ENCODE results near the gene MACC1. TPM values are rescaled to one million over a fixed set of nuclear protein-coding genes. Genes with fewer than 3 reads are reported as not detected.

The MACC1 gene
- total and polyA plus RNA-seq, 9 of the 15 experiments (the other 6 are each of a cell fraction or from before 2014, with no cell fraction given), result 5.9 to 30.2 (median 10.4) TPM

DNA sequence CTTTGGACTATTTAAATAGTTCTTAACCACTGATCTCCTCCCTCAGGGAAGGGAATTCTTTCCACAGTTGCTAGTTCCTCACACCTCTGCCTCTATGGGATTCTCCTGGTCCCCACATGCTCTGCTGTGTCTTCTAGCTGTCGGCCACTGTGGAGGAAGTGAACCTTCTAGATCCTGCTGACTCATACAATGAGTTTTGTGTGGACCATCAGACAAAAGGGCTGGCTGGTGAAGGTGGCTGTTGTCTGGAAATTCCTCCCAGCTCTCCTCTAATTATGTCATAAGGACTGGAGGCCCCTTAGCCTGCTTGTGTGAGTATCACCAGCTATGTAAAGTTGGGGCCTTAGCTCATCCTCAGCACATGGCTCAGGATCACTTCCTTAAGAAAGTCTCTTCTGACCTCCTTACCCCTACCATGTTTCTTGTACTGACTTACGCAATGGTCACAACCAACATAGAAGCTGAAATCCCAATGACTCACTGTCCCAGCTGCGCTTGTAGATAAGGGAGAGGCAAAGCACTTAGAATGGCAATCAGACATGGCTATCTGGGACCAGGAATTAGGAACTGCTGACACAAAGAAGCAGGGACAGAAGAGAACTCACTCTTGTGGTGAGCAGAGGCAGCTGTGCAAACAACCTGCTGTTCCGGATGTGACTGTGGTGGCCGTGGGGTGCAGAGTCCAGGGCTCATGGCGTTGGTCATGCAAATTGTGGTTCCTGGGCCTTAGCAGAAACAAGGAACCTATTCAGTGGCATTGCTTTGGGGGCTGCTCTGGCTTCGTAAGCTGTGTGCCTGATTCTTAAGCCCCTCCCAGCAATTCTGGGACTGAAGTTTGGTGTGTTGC lies 2.5 kb upstream of the MACC1 start (continued):
- no peak for TF ChIP-seq POLR2AphosphoS2 (IDR thresholded peaks at IDR 0.05; ENCODE audit: low read length)
- TF ChIP-seq HIVEP1 (CRISPR knock-in tag; IDR thresholded peaks at IDR 0.05), result peak; percentile 90
- TF ChIP-seq RBM17 (IDR thresholded peaks at IDR 0.05; ENCODE audit: borderline replicate concordance, low read depth, low read length), result no peak
- 0 out of 2 replicates have a peak, but pooled peaks have one; percentile 59 for TF ChIP-seq ZSCAN29 (IDR thresholded peaks at IDR 0.05)
- peak; percentile 100 for TF ChIP-seq FOXA1 (IDR thresholded peaks at IDR 0.05; ENCODE audit: borderline replicate concordance)
- TF ChIP-seq, protein P1, sequence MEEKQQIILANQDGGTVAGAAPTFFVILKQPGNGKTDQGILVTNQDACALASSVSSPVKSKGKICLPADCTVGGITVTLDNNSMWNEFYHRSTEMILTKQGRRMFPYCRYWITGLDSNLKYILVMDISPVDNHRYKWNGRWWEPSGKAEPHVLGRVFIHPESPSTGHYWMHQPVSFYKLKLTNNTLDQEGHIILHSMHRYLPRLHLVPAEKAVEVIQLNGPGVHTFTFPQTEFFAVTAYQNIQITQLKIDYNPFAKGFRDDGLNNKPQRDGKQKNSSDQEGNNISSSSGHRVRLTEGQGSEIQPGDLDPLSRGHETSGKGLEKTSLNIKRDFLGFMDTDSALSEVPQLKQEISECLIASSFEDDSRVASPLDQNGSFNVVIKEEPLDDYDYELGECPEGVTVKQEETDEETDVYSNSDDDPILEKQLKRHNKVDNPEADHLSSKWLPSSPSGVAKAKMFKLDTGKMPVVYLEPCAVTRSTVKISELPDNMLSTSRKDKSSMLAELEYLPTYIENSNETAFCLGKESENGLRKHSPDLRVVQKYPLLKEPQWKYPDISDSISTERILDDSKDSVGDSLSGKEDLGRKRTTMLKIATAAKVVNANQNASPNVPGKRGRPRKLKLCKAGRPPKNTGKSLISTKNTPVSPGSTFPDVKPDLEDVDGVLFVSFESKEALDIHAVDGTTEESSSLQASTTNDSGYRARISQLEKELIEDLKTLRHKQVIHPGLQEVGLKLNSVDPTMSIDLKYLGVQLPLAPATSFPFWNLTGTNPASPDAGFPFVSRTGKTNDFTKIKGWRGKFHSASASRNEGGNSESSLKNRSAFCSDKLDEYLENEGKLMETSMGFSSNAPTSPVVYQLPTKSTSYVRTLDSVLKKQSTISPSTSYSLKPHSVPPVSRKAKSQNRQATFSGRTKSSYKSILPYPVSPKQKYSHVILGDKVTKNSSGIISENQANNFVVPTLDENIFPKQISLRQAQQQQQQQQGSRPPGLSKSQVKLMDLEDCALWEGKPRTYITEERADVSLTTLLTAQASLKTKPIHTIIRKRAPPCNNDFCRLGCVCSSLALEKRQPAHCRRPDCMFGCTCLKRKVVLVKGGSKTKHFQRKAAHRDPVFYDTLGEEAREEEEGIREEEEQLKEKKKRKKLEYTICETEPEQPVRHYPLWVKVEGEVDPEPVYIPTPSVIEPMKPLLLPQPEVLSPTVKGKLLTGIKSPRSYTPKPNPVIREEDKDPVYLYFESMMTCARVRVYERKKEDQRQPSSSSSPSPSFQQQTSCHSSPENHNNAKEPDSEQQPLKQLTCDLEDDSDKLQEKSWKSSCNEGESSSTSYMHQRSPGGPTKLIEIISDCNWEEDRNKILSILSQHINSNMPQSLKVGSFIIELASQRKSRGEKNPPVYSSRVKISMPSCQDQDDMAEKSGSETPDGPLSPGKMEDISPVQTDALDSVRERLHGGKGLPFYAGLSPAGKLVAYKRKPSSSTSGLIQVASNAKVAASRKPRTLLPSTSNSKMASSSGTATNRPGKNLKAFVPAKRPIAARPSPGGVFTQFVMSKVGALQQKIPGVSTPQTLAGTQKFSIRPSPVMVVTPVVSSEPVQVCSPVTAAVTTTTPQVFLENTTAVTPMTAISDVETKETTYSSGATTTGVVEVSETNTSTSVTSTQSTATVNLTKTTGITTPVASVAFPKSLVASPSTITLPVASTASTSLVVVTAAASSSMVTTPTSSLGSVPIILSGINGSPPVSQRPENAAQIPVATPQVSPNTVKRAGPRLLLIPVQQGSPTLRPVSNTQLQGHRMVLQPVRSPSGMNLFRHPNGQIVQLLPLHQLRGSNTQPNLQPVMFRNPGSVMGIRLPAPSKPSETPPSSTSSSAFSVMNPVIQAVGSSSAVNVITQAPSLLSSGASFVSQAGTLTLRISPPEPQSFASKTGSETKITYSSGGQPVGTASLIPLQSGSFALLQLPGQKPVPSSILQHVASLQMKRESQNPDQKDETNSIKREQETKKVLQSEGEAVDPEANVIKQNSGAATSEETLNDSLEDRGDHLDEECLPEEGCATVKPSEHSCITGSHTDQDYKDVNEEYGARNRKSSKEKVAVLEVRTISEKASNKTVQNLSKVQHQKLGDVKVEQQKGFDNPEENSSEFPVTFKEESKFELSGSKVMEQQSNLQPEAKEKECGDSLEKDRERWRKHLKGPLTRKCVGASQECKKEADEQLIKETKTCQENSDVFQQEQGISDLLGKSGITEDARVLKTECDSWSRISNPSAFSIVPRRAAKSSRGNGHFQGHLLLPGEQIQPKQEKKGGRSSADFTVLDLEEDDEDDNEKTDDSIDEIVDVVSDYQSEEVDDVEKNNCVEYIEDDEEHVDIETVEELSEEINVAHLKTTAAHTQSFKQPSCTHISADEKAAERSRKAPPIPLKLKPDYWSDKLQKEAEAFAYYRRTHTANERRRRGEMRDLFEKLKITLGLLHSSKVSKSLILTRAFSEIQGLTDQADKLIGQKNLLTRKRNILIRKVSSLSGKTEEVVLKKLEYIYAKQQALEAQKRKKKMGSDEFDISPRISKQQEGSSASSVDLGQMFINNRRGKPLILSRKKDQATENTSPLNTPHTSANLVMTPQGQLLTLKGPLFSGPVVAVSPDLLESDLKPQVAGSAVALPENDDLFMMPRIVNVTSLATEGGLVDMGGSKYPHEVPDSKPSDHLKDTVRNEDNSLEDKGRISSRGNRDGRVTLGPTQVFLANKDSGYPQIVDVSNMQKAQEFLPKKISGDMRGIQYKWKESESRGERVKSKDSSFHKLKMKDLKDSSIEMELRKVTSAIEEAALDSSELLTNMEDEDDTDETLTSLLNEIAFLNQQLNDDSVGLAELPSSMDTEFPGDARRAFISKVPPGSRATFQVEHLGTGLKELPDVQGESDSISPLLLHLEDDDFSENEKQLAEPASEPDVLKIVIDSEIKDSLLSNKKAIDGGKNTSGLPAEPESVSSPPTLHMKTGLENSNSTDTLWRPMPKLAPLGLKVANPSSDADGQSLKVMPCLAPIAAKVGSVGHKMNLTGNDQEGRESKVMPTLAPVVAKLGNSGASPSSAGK (IDR thresholded peaks at IDR 0.05), result peak; percentile 99
- peak; percentile 99 to 100 for TF ChIP-seq TRIM24 (IDR thresholded peaks at IDR 0.05)
- peak in 1 of 2 experiments; percentile 88; a peak in 2 of 3 replicates for TF ChIP-seq CBX3 (IDR thresholded peaks at IDR 0.05; ENCODE audit: borderline replicate concordance in 1 of 2, low read length in 2 of 2)
- TF ChIP-seq MEIS2 (IDR thresholded peaks at IDR 0.05; ENCODE audit: partially characterized antibody), result peak; percentile 97
- TF ChIP-seq, protein P2, sequence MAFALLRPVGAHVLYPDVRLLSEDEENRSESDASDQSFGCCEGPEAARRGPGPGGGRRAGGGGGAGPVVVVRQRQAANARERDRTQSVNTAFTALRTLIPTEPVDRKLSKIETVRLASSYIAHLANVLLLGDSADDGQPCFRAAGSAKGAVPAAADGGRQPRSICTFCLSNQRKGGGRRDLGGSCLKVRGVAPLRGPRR (CRISPR knock-in tag; IDR thresholded peaks at IDR 0.05), result peak; percentile 31; the same call in 1 of the 2 replicates
- TF ChIP-seq ZNF121 (CRISPR knock-in tag; conservative IDR thresholded peaks at IDR 0.05), result no peak
- peak; percentile 94 for TF ChIP-seq MEF2D (tag; conservative IDR thresholded peaks at IDR 0.05; ENCODE audit: low read depth)
- no peak for TF ChIP-seq FUS (optimal IDR thresholded peaks at IDR 0.05; ENCODE audit: low read depth, low read length)
- no peak for TF ChIP-seq RFX5 (IDR thresholded peaks at IDR 0.05; ENCODE audit: low read depth, low read length)
- TF ChIP-seq, protein P3, sequence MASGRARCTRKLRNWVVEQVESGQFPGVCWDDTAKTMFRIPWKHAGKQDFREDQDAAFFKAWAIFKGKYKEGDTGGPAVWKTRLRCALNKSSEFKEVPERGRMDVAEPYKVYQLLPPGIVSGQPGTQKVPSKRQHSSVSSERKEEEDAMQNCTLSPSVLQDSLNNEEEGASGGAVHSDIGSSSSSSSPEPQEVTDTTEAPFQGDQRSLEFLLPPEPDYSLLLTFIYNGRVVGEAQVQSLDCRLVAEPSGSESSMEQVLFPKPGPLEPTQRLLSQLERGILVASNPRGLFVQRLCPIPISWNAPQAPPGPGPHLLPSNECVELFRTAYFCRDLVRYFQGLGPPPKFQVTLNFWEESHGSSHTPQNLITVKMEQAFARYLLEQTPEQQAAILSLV (tag; IDR thresholded peaks at IDR 0.05), result peak; percentile 96
- TF ChIP-seq FOXK1 (CRISPR knock-in tag; IDR thresholded peaks at IDR 0.05; ENCODE audit: borderline replicate concordance), result no peak
